ENCODE results near the gene FLT3.

The FLT3 gene

DNA sequence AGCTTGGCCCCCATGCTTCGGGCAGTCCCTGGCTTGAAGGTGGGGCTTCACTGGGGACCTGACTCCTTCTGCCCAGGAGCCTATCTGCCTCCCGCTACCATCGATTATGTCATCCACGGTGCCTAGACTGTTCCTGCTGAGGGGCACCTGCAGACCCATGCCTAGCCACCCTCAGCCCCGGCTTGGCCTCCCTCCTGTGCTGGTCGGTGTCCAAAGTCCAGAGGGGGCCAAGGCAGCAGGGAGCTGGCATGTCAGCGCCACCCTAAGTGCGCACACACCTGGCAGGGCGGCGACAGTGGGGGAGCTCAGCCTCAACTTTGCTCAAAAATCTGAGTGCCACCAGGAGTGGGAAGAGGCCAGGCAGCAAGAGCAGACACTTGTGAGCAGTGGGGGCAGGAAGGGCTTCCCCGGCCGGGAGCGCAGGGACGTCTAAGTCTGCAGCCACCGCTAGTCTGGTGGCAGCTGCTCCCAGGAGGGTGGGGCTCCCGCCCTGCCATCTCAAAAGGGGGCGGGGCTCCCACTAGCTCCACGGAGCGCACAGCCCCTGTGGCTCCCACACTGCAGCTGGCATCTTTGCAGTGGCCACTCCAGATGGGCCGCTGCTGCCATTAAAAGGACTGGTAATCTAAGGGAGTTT lies 98.4 kb downstream of the FLT3 start:
- DNase-seq (ENCODE audit: low read depth in 3 of 3) = no peak

DNA sequence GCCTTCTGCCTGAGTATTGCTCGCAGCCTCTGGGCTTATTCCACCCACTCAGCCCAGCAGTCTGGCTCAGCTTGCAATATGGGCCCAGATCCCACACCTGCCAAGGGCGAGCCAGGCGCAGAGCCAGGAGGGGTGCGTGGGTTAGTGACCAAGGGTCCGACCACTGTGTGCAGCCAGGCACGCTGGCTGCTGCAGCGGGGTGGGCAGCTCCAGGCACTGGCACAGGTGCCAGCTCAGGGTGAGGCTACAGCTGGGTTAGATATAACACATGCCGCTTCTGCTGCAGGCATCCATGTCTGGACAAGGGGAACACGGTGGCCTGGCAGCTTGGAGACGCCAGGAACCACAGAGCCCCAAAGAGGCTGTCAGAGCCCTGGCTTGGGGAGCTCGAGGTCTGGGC lies 99.3 kb downstream of the FLT3 start:
- DNase-seq (ENCODE audit: low read depth in 3 of 3) = no peak

DNA sequence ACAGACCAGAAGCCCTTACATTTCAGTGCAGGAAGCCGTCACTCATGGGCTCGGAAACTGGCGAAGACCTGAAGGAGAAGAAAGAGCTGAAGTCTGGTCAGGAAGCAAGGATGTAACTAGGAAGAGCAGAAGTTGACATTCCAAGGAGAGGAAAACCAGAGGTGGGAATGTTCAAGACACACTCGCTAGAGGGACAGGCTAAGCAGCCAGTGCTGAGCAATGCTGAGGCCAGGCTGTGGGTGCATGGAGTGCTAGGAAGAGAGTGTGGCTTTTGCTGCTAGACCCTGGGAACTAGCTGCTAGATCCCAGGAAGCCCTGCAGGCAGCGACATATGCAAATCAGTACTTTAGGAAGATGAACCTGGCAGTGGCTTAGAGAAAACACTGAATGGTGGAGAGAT lies 99.8 kb downstream of the FLT3 start:
- no peak for DNase-seq (ENCODE audit: low read depth in 3 of 3)

DNA sequence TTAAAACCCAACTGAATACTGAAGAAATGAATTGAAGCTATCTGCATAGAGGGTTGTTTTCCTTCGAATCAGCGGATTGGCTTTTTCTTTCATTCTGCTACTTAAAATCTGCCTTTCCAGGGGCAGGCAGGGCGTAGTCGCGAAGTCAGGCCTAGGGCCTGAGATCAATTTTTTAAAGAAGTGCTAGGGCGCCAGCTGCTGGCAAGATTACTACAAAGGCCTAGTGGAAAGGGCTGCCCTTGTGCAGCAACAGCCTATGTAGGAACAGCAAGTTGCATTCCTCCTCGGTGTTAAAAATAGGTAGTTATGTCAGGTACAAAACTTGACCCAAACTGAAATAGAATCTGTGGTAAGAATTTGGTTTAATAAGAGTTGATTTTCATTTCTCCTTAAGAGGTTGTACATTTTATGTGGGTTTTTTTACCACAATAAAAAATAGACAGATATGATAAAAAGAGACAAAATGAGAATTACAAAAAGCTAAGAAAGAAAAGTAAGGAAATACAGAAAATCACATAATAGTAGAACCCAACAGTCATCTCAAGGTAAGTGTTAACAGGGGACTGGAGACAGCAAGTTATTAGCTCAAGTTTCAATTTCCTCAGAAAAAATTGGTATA lies 102.4 kb downstream of the FLT3 start:
- DNase-seq (ENCODE audit: low read depth in 3 of 3) = no peak

DNA sequence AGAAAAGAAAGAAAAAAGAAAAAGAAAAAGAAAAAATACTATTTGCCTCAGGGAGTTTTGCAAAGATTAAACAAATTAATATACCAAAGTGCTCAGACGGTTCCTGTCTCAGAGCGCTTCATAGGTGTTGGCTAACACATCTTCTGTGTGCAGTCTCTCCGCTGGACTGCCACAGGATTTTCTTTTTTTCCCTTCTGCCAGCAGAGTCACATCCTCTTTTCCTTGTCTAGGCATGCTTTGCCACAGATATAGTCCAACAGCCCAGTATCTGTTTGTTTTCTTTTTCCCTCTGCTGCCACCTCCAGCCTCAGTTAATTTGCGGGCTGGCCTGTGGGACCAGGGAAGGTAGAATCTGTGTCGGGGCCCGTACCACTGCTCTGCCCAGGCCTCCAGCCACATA lies 108.5 kb downstream of the FLT3 start:
- DNase-seq (ENCODE audit: low read depth in 3 of 3) = no peak

DNA sequence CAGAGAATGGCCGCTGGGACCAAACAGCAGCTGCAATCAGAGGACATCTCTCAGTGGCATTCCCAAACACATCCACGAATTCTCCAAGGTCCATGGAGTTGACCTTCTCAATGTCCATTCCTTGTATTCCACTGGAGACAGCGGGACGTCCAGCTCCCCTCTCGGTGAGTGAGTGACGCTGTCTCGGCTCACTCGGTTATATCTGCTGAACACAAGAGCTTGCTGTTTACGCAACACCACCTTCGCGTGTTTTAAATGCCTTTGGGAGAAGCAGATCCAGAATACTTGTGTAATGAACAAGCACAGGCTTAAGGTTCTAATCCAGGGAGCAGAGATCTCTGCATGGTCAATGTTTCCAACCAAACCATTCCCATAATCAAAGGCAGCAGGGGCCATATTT lies 111.9 kb downstream of the FLT3 start, which contains the start of gene URAD:
TSS of gene URAD (minus strand) at position 174 of the 400 bp plus-strand sequence. CDS start at position 118, 56 bp downstream.
- no peak for DNase-seq (ENCODE audit: low read depth in 3 of 3)

DNA sequence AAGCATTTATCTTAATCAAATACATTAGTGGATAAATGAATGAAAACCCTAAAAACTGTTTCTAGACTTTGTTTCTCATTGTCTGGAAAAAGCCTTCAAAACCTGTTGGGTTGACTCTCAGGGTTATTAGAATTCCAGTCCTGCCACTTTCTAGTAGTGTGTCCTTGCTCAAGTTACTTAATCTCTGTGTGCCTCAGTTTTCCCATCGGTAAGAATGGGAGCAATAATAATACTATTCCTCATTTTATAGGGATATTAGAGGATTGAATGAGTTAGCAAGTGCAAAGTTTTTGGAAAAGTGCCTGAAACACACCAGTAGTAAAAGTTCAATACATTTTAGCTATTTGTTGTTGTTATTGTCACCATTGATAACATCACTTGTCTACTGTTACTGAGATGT lies 114.8 kb downstream of the FLT3 start:
- no peak for DNase-seq (ENCODE audit: low read depth in 3 of 3)

DNA sequence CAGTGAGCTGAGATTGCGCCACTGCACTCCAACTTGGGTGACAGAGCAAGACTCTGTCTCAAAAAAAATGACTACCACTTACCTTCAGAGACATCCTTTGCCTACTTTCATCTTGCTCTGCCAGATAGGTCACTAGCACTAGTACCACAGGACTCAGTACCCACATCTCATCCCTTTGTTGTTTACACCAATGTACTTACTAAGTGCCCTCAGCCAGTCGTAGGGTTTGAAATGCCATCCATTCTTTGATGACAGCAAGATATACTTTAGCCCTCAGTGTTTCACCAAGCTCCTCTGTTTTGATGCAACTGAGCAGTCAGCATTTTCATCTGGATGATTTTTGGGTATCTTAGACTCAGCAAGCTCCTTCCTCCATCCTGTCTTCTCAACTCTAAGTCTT lies 118.0 kb downstream of the FLT3 start:
- no peak for DNase-seq (ENCODE audit: low read depth in 3 of 3)

DNA sequence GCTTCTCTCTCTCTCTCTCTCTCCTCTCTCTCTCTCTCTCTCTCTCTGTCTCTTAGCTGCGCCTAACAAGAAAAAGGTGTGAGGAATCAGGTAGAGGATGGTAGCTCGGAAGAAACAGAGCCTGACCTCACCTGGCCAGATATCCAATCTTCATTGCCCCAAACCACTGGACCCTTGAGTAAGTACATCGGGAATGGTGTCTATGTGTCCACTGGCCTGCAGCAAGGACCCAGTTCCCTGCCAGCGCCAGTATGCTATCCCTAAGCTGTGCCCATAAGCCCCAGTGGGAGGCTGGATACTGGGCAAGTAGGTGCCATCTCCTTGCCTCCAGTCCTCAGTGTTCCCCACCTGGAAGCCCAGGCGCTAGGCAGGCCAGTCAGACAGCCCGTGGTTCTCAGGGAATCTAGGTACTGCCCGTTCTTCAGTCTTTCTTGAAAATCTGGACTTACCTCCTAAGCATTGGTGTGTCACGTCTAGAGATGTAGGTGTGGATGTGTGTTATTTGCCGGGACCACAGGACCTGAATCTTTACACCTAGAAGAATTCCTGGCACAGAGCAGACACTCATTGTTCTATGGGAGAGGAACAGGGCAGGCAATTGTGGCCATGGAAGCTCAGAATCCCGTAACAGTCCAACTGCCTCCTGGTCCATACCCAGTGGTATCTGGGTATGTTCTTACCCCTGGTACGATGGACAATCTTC lies 119.2 kb downstream of the FLT3 start:
- DNase-seq (ENCODE audit: low read depth in 3 of 3) = no peak

DNA sequence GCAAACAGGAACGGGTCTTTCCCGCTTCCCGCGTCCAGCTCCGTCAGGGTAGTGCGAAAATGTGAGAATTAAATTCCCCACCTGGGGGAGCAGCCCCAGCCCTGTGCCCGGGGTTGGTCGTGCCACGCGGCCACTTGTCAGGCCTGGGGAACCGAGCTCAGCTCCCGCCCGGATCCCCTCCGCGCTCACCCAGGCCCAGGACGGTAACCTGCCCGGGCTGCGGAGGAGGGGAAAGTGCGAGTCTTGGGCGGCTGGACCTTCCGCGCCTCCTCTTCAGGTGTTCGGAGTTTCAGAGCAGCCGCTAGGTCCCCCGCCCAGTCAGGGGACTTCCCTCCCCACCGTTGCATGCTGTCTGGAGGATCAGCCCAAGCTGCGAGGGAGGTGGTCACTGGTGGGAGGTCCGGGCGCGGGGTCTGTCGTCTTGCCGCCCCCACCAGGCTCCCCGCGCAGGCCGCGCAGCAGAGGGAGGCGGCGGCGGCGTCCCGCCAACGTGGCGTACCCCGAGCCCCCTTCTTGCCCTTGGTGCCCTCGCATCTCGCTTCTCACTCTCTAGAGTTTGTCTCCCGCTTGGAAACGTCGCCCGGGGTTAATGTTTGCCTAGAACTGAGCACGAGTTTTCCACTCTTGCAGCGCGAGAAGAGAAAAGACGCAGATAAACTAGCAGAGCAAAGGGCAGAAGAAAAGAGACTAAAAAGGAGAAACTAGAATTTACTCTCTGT lies 119.9 kb downstream of the FLT3 start:
- no peak for DNase-seq (ENCODE audit: low read depth in 3 of 3)

DNA sequence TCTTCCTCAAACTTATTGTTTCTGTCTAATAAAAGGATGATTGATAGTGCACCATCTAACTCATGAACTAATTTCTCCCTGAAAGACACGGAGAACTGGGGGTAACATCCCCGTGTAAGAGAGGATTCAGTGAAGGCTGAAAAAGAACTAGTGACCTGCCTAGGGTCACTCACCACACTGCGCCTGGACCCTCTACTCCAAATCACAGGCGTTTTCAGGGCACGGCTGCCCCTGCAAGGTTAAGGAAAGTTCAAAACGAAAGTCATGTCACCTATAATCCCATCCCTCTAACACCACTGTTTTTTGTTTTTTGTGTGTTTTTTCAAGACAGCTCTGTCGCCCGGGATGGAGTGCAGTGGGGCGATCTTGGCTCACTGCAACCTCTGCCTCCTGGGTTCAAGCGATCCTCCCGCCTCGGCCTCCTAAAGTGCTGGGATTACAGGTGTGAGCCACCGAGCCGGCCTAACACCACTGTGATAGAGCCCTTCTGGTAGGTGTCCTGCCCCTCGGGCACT lies 120.6 kb downstream of the FLT3 start:
- DNase-seq (ENCODE audit: low read depth in 3 of 3) = no peak

DNA sequence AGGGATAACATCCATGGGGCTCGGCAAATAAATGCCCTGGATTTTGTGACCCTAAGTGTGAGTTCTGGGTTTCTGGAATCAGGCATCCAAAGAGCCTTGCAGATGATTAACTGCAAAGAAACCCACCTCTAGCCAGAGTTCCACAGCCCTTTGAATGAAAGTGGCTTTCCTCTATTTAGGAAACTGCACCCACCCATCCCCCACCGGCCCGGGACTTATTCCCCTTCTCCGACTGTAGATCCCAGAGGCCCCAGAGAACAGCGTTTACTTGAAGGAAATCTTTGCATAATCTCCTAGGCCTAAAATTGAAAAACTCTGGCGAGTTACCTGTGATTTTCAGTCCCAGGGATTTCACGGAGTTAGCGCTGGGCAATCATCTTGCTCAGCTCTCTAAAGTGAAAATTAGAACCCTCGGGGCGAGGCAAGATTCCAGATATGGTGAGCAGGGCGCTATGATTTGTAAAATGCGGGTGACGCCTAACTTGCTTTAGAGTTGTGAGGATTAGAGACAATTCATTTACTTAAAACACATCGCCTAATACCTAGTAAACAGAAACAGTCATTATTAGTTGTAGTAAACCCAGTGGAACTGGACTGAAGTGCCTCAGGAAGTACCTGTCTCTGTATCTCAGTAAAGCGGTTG lies 121.3 kb downstream of the FLT3 start:
- no peak for DNase-seq (ENCODE audit: low read depth in 3 of 3)

DNA sequence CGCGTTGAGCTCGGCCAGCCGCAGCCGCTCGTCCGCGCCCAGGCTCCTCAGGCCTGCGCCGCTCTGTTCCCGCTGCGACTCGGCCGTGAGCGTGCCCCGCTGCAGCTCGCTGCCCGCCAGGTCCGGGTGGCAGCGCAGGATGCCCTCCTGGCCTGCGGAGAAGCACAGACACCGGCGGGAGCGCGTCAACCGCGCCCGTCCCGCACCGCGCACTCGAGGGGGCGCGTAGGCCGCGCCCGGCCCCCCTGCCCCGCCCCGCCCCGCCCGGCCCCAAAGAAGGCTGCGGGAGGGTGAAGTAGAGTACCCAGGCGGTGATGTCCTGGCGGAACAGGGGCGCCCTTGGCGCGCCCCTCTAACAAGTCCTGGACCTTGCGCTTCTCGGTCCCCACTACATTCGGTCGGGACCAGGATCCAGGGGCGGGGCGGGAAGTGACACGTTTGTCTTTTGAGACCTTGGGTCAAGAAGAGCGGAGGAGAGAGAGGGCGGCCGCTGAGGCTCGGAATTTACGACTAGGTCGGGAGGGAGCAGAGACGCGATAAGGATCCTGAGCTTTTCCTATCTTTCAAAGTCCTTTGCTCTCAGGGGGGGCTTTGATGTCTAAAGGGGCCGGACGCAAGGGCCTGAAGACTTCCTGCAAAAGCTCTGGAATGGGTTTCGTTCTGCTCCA lies 121.9 kb downstream of the FLT3 start:
- no peak for DNase-seq (ENCODE audit: low read depth in 3 of 3)

DNA sequence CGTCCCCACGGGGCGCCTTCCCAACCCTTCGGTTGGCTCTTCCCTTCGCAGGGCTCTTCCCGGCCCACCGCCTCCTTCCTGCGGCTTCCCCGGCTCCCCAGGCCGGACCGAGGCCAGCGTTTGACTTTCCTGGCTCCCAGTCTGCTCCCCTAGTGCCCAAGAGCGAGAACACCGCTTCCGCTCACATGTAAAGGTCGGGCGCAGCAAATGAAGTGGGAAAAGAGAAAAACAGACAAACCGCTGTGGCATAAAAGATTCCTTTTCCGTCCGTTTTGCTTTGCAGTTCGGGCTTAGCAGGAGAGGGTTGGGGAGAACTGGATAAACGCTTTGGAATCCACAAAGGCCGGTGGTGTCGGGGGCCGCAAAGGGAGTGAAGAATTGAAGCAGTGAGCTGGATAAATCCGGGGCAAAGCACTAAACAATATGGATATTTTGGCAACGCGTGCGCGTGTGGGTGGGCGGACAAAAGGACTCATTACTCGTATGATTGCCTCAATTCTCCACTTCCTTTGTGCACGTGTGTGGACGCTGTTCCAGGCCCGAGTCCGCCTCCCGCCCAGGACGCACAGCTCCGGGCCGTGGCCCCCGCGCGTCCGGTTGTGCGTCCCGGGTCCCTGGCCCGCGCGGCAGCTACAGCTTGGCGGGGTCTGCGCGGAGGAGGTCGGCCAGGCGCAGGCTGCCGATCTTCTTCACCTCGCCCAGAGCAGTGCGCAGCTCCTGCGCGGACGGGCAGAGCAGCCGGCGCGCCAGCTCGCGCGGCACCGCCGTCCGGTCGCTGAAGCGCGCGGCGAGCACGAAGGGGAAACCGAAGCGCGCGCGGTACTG lies 122.7 kb downstream of the FLT3 start:
- DNase-seq (ENCODE audit: low read depth in 3 of 3) = no peak

DNA sequence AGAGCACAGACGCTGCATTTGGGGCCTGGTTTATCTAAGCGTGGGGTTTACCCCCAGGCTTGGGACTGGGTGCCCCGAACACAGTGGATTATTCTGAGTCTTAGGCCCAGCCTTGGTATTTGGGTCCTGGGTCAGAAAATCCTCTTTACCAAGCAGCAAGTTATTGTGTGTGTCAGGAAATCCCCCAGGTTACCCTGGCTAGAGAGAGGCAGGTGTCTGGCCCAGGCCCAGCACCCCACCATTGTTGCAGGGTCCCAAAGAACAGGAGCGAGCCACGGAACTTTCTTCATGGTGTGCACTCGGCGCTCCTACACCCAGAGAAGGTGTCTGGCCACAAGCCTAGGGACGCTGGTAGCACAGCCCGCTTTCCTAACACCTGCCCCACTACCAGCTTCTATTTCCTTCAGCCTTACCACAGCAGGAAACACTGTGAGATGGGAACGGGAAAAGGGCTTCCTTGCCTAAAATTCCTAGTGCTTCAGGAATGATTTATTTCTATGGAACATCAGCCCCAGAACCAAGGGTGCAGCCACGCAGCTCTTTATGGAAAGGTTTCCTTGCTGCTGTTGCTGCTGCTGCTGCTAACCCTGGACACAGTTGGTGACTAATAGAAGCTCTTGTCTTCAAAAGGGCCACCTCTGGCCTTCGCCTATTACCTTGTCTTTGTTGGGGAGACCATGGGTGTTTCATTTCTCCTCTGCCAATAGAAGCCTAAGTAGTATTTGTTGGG lies 123.8 kb downstream of the FLT3 start:
- DNase-seq (ENCODE audit: low read depth in 3 of 3) = no peak

DNA sequence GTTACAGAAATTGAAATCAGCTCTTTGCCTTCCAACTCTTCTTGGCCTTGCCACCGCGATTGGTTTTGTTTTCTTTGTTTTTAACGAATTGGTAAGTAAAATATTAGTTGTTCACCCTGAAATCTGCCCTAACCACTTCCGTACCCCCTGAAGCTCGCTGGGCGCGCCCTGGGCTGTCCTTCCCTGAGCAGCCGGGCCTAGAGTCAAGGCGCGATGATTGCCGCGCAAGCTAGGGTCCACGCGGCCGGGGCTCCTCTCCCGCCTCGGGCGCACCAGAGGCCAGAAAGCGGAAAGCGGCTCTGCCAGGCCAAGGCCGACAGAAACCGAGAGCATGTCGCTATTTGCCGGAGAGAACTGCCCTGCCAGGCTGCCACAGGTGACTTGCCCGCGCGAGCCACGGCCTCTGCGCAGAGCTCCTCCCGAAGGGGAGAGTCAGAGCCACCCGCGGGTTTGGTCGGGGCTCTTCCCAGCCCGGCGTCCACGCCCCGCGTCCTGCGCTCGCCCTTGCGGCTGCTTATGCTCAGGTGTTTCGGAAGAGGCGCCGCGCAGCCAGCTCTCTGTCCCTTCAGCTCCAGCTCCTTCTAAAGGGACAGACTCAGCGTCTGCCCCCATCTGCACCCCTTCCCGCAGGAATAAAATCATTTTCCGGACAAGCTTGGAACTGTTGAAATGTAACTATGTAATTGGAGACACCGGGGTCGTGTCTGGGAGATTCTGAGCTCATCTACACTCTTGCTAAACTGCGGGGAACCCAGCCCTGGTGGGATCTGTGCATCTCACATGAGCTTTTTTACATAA lies 124.6 kb downstream of the FLT3 start:
- DNase-seq (ENCODE audit: low read depth in 3 of 3) = no peak

DNA sequence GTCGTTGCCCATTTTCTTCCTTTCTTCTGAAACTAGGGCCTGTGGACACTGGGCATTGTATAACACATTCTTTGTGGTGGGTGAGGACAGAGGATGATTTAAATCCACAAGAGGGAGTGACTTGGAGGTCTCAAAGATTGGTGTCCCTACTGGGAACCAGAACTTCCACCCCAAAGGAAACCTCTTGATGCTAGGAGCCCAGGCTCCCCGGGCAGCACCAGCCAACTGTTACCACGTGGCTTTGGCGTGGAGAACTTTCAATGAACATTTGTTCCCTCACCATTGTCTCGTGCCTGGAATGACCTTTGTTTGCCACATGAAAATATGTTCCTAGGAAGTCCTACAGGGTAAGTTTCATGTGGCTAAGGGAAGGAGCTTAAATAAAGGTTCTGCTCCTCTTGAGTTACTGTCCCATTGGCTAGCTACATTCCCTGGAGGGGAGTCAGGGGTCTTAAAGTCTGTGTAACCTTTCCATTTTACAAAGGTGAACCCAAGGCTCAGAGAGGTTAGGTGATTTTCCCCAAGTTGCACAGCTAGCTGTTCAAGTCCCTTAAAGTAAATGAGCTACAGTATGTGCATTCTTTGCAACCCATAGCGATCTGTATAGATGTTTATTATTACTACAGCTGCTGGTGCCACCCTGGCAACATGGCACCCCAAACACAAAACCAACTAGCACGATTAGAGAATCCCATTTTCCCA lies 126.3 kb downstream of the FLT3 start:
- no peak for DNase-seq (ENCODE audit: low read depth in 3 of 3)

DNA sequence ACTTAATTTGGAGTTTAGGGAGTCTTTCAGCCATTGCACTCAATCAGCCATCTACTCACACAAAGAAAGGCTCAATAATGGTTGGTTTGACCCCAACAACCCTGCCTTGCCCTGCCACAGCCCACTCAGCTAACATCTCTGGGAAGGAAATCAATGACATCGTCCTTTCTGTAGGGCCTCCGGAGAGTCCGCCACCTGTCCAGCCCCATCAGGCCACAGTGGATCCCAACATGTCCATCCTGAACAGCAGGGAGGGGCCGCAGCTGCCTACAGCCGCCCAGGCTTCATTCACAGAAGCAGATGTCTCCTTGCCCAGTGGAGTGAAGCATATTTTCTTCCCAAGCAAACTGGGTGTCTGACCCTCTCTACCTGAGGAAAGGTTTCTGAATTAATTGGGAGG lies 127.1 kb downstream of the FLT3 start:
- DNase-seq (ENCODE audit: low read depth in 3 of 3) = no peak

All from stimulated activated CD4-positive, alpha-beta T cell treated with anti-CD3 and anti-CD28 coated beads, TNF-alpha, amount 100 ng/mL, for 24 hours (primary cell).